ENCODE measurements around the gene PPM1L.
"Not testable (repeated sequence)": the region's sequence is repeated elsewhere in the genome, so short reads cannot be mapped to it uniquely, and the experiment has no call there.

Gene PPM1L

DNA sequence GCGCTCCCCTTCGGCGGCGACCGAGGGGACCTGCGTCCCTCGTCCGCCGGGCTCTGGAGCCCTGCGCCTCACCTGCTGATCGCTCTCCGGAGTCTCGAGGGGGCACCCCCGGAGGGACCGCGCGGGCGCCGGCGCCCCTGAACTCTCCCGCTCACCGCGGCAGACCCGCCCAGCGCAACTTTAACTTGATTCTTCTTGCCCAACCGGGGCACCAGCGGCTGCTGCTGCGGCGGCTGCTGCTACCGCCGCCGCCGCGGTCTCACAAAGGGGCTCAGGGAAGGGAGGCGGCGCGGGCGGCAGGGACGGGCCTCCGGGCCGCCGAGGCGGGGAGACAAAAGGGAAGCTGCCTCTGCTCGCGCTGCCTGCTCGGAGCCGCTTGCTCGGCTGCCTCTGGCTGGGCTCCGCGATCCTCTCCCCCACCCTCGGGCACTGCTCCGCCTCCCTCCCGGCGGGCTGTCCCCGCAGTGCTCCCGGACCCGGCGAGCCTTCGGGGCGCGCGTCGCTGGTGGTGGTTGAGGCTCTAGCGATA lies at the start of gene PPM1L:
Gene PPM1L (plus strand): TSS at position 456 of the 529 bp plus-strand sequence.
- peak; percentile 50 for DNase-seq (ENCODE audit: low spot score)
- TF ChIP-seq, protein P1, sequence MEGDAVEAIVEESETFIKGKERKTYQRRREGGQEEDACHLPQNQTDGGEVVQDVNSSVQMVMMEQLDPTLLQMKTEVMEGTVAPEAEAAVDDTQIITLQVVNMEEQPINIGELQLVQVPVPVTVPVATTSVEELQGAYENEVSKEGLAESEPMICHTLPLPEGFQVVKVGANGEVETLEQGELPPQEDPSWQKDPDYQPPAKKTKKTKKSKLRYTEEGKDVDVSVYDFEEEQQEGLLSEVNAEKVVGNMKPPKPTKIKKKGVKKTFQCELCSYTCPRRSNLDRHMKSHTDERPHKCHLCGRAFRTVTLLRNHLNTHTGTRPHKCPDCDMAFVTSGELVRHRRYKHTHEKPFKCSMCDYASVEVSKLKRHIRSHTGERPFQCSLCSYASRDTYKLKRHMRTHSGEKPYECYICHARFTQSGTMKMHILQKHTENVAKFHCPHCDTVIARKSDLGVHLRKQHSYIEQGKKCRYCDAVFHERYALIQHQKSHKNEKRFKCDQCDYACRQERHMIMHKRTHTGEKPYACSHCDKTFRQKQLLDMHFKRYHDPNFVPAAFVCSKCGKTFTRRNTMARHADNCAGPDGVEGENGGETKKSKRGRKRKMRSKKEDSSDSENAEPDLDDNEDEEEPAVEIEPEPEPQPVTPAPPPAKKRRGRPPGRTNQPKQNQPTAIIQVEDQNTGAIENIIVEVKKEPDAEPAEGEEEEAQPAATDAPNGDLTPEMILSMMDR (IDR thresholded peaks at IDR 0.05; ENCODE audit: extremely low read depth, insufficient read depth, missing control alignments), result peak; percentile 0

DNA sequence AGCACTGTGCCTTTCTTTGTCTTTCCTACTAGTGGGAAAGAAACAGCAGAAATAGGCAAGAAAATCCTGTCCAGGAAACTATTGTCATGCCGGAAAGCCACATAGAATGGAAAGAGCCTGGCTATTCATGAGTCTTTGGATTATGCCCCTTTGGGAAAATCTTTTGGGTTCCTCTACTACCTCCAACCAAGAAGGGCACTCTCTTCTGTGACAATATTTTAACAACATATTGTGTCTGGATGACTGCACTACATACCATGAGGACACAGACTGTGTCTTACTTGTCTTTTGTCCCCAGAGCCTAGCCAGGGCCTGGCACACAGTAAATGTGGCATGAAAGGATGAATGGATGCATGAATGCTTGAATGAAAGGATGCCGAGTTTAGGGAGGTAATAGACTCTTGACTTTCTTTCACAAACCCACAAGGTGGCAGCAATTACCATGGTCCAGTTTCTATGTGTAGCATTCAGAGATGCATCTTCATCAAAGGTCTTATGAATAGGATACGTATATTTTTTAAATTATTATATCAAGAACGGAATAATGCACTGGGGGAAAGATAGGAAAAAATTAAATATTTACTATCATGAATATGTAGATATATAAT lies 48.7 kb upstream of the PPM1L start:
- DNase-seq (ENCODE audit: low spot score), result peak; percentile 40
- in situ Hi-C loops (cut with MboI; ENCODE audit: low pct_unique_long_range_greater_than_20kb, low sequenced_read_pairs, unreplicated experiment), result no loop called here

More for the DNA sequence above, at the start of gene PPM1L:
- in situ Hi-C loops (cut with MboI; ENCODE audit: low pct_unique_long_range_greater_than_20kb, low sequenced_read_pairs, unreplicated experiment), result no loop called here

DNA sequence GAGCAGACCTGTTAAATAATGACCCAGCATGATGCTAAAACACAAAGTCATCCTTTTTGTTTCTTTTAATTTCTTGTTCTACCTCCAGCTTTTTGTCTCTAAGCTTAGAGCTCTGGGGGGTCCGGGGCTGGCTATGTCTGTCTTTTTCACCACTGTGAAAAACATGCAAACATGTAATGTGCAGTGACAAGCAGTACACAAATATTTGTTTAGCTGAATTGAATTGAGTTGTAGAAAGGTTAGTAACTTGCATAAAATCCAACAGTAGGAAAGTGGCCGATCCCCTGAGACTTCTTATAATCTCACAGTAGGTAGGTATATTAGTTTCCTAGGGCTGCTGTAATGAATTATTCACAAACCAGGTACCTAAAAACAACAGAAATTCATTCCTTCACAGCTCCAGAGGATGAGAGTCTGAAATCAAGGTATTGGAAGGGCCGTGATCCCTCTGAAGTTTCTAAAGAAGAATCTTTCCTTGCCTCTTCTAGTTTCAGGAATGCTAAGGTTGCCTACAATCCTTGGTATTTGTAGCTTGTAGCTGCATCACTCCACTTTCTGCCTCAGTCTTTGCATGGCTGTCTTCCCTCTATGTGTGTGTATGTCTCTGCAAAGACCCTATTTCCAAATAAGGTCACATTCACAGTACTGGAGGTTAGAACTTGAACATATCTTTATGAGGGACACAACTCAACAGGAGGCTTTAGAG lies 46.4 kb upstream of the PPM1L start:
- DNase-seq (ENCODE audit: low spot score), result no peak
- TF ChIP-seq, protein P1 (IDR thresholded peaks at IDR 0.05; ENCODE audit: extremely low read depth, insufficient read depth, missing control alignments), result no peak
- in situ Hi-C loops (cut with MboI; ENCODE audit: low pct_unique_long_range_greater_than_20kb, low sequenced_read_pairs, unreplicated experiment), result no loop called here

More for the DNA sequence above, 48.7 kb upstream of the PPM1L start:
- TF ChIP-seq, protein P1 (IDR thresholded peaks at IDR 0.05; ENCODE audit: extremely low read depth, insufficient read depth, missing control alignments), result peak; percentile 56

DNA sequence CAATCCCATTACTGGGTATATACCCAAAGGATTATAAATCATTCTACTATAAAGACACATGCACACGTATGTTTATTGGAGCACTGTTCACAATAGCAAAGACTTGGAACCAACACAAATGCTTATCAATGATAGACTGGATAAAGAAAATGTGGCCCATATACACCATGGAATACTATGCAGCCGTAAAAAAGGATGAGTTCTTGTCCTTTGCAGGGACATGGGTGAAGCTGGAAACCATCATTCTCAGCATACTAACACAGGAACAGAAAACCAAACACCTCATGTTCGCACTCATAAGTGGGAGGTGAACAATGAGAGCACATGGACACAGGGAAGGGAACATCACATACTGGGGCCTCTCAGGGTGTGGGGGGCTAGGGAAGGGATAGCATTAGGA lies 42.9 kb upstream of the PPM1L start:
- in situ Hi-C loops (cut with MboI; ENCODE audit: low pct_unique_long_range_greater_than_20kb, low sequenced_read_pairs, unreplicated experiment); DNase-seq (ENCODE audit: low spot score): not testable (repeated sequence)

DNA sequence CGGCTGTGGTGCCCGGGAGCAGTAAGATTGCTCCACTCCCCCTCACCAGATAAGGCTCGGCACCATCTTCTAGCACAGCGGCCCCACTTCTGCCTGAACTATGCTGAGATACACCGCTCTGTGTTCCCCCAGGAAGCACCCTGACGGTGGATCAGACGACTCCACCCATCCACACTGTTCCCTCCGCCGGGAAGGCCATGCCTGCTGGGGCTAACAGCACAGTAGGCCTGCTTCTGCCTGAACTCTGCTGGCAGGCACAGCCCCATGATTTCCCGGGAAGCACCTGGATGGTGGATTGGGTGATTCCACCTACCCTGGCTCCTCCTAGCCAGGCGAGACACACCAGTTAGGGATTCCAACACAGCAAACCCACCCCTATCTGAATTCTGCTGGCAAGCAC lies 36.3 kb upstream of the PPM1L start:
- in situ Hi-C loops (cut with MboI; ENCODE audit: low pct_unique_long_range_greater_than_20kb, low sequenced_read_pairs, unreplicated experiment), result no loop called here
- no peak for DNase-seq (ENCODE audit: low spot score)

DNA sequence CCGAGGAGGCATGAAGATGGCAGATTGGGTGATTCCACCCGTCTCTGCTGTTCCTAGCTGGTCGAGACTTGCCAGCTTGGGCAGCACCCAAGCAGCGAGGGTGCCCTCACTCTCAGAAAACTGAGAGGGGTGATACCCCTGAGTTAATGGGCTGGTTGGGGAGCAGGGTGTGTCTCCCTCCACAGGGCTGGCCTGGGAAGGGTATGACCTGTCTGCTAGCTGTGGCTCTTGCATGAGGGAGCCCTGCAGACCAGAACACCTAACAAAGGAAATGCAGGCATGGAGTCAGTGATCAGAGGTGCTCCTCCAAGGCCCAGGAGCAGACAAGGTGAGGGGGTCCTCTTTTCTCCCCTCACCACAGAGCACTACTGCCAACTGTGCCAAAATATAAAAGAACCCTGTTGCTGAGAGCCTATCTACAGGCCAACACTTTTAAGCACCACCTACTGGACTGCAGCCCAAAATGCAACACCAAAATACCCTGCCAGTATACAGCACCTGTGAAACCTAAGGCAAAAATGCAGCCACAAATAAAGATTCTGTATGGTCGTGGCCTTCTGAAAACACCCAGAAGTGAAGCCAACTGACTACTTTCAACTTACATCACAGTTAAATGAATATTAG lies 35.8 kb upstream of the PPM1L start:
- in situ Hi-C loops (cut with MboI; ENCODE audit: low pct_unique_long_range_greater_than_20kb, low sequenced_read_pairs, unreplicated experiment), result no loop called here
- DNase-seq (ENCODE audit: low spot score), result peak; percentile 13
- TF ChIP-seq, protein P1 (IDR thresholded peaks at IDR 0.05; ENCODE audit: extremely low read depth, insufficient read depth, missing control alignments), result peak; percentile 42

More for the DNA sequence above, 36.3 kb upstream of the PPM1L start:
- TF ChIP-seq, protein P1 (IDR thresholded peaks at IDR 0.05; ENCODE audit: extremely low read depth, insufficient read depth, missing control alignments), result no peak
